Activated T-helper 2 cell treated with anti-CD3 and anti-CD28 coated beads, Interferon-gamma antibody, Interleukin-2, Interleukin-4, amounts not matched to agents 10 μg/mL and 5 μg/mL and 100 μg/mL, durations not matched to agents 14 hours and 24 hours and 36 hours (primary cell): ENCODE measurements around the gene FAM72D. TPM values are rescaled to one million over a fixed set of nuclear protein-coding genes. Genes with fewer than 3 reads are reported as not detected.
"Not testable (repeated sequence)": the region's sequence is repeated elsewhere in the genome, so short reads cannot be mapped to it uniquely, and the experiment has no call there.

Experiments used
- DNase-seq: peaks from one replicate; pipeline ENCODE4 v3.0.0; 2021; ENCODE audit warnings: low spot score
- H3K27ac Mint-ChIP-seq: one replicate; pipeline ENCODE4 v1.8.0; 2021; ENCODE audit warnings: mixed read lengths
- H3K27me3 Mint-ChIP-seq: one replicate; pipeline ENCODE4 v1.8.0; 2021; ENCODE audit warnings: low read depth, mixed read lengths
- H3K36me3 Mint-ChIP-seq: one replicate; pipeline ENCODE4 v1.8.0; 2021; ENCODE audit warnings: low read depth, mixed read lengths
- H3K4me1 Mint-ChIP-seq: one replicate; pipeline ENCODE4 v1.8.0; 2021; ENCODE audit warnings: low read depth, mixed read lengths
- H3K4me3 Mint-ChIP-seq: one replicate; pipeline ENCODE4 v1.8.0; 2021; ENCODE audit warnings: low read depth, mild to moderate bottlenecking, moderate library complexity, mixed read lengths
- H3K9me3 Mint-ChIP-seq: one replicate; pipeline ENCODE4 v1.8.0; 2021; ENCODE audit warnings: mixed read lengths
- intact Hi-C: fragments of 100-400 bp; cut with micrococcal nuclease; formaldehyde crosslinking; loops from one replicate; pipeline ENCODE4 v1.15.1; 2023
- total RNA-seq: library from RNA; stranded (reverse); gene quantifications from 2 replicates; pipeline ENCODE4 v1.2.3, GENCODE V29; 2022

Gene FAM72D
- total RNA-seq, 1 donor from 2014 or later, result 7.9 TPM

- H3K36me3 Mint-ChIP-seq, H3K4me1 Mint-ChIP-seq, H3K9me3 Mint-ChIP-seq, H3K27me3 Mint-ChIP-seq, H3K4me3 Mint-ChIP-seq, DNase-seq, intact Hi-C loops, H3K27ac Mint-ChIP-seq: not testable (repeated sequence)
Observed at GRCh38 chr1:145112703-145113102, 16.9 kb downstream of the FAM72D start.

- intact Hi-C loops, H3K27me3 Mint-ChIP-seq, H3K4me1 Mint-ChIP-seq, H3K9me3 Mint-ChIP-seq, H3K4me3 Mint-ChIP-seq, H3K36me3 Mint-ChIP-seq, H3K27ac Mint-ChIP-seq, DNase-seq: not testable (repeated sequence)
Observed at GRCh38 chr1:145114560-145115057, 18.8 kb downstream of the FAM72D start.

DNA sequence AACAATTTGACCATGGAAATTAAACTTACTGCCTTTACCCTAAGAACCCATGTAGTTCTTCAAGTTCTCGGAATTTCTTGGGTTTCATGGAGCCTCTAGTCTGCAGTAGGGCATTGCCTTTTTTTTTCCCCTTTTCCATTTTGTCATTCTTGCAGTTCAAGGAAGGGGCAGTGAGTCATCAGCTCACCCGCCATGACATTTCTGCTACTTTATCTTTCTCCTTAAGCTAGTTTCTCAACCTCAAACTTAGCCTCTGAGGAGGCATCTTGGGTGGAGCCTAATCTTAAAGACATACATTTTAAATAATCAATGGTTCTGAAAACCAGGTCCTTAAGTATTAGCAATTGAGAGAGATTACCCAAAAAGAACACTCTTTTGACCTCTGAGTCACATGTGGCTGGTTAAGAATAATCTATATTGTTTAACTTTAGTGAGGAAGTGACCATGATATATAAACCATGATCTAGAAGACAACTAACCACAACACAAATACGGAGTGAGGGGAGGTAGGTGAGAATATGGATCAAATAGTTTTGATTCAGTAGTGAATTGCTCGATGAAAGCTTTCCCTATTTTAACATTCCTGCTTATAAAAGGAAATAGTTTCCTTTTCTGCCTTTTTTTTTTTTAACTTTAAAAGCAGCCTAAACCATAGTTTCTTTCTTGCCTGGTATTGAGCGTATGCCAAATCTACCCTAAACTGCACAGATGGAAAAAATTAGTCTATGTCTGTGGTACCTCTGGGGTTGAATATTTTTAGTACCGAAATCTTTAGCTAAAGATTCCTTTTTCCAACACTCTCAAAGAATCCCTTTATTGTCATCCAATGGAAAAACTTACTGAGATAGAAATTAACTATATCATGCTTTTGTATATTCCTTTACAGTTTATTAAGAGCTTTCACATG is 20.1 kb downstream of the FAM72D start:
- H3K4me3 Mint-ChIP-seq, DNase-seq, H3K9me3 Mint-ChIP-seq, H3K27me3 Mint-ChIP-seq, H3K36me3 Mint-ChIP-seq, H3K27ac Mint-ChIP-seq, H3K4me1 Mint-ChIP-seq, intact Hi-C loops: not testable (repeated sequence)

DNA sequence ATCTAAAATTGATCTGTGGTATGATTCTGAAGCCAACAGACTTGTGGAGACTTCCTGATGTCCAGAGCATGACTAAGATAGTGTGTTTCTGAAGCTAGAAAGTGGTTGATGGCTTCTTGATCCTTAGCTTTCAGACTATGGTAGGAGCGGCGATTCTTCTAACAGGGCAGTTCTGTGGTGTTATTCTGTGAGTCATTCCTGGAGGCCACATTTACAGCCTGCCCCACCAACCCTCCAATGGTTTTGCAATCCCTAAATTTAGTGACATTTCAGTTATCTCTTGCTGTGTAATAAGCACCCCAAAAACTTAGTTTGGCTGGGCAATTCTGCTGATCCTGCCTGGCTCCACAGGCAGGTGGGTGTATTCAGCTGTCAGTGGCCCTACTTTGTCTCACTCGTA is 24.1 kb downstream of the FAM72D start:
- intact Hi-C loops, H3K27me3 Mint-ChIP-seq, H3K4me1 Mint-ChIP-seq, H3K4me3 Mint-ChIP-seq, H3K9me3 Mint-ChIP-seq, H3K36me3 Mint-ChIP-seq, DNase-seq, H3K27ac Mint-ChIP-seq: not testable (repeated sequence)

- intact Hi-C loops, H3K27ac Mint-ChIP-seq: not testable (repeated sequence)
Observed at GRCh38 chr1:145122344-145123061, 26.7 kb downstream of the FAM72D start.

DNA sequence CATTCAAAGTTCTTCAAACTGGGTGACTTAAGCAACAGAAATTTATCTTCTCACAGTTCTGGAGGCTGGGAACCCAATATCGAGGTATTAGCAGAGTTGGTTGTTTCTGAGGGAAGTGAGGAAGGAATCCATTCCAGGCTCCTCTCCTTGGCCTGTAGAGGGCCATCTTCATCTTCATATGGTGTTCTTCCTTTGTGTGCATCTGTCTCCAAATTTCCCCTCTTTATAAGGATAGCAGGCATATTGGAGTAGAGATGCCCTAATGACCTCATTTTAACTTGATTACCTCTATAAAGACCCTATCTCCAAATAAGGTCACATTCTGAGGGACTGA is 27.3 kb downstream of the FAM72D start:
- H3K27me3 Mint-ChIP-seq, H3K9me3 Mint-ChIP-seq, DNase-seq, intact Hi-C loops, H3K36me3 Mint-ChIP-seq, H3K4me1 Mint-ChIP-seq, H3K27ac Mint-ChIP-seq, H3K4me3 Mint-ChIP-seq: not testable (repeated sequence)

More at GRCh38 chr1:145122344-145123061, 26.7 kb downstream of the FAM72D start:
- not testable (repeated sequence) for H3K4me3 Mint-ChIP-seq, DNase-seq, H3K27me3 Mint-ChIP-seq, H3K9me3 Mint-ChIP-seq, H3K36me3 Mint-ChIP-seq, H3K4me1 Mint-ChIP-seq

DNA sequence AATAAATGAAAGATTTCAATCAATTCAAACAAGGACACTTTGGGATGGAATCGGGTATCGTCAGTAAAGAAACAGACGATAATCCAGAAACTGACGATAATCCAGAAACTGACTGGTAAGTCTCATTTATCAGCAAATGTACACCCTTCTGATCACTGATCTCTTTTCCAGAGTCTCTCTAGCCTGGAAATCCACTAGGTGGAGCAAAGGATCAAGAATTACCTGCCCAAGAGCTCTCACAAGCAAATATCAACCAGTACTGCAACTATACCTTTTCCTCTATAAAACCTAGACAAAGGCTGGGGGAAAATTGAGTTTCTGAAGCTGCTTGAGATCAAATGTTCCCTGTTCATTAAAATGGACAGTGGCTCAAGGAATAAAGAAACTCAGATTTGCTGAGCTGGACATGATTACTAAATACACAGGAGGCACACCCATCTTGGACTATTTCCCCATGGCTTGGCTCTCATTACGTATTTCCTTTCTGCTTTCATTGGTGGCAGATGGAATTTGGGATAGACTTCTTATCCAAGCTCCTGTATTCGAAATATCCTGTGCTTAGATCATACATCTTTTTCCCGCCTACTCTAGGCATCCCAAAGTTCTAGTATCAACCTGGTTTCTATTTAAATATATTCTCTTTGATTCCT is 28.3 kb downstream of the FAM72D start:
- H3K27ac Mint-ChIP-seq, H3K9me3 Mint-ChIP-seq, H3K36me3 Mint-ChIP-seq, DNase-seq, H3K4me3 Mint-ChIP-seq, H3K4me1 Mint-ChIP-seq, intact Hi-C loops, H3K27me3 Mint-ChIP-seq: not testable (repeated sequence)

GRCh38 chr1:145125112-145125511 is 29.3 kb downstream of the FAM72D start:
- H3K36me3 Mint-ChIP-seq, DNase-seq, H3K27ac Mint-ChIP-seq, H3K4me3 Mint-ChIP-seq, H3K4me1 Mint-ChIP-seq, H3K9me3 Mint-ChIP-seq, intact Hi-C loops, H3K27me3 Mint-ChIP-seq: not testable (repeated sequence)

DNA sequence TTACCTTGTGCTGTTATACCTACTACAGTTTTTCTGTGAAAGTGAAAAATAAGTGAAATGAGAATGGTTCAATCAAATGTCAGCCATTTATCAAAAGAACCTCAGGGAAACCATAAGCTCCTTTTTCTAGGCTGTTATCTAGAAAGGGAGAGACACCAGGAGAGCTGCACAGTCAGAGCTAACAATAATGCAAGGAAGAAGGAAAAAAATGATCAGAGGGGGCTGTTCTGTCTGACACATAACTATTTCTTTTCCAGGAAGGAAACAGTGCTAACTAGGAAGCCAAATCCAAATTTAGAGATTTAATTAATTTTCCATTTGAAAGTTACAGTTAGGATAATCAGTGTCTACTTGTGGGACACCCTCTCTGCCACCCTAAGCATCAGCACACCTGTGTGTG is 31.4 kb downstream of the FAM72D start:
- H3K4me3 Mint-ChIP-seq, DNase-seq, intact Hi-C loops, H3K4me1 Mint-ChIP-seq, H3K27ac Mint-ChIP-seq, H3K36me3 Mint-ChIP-seq, H3K27me3 Mint-ChIP-seq, H3K9me3 Mint-ChIP-seq: not testable (repeated sequence)

- H3K36me3 Mint-ChIP-seq, H3K4me3 Mint-ChIP-seq, H3K4me1 Mint-ChIP-seq, H3K9me3 Mint-ChIP-seq, H3K27ac Mint-ChIP-seq, DNase-seq, H3K27me3 Mint-ChIP-seq, intact Hi-C loops: not testable (repeated sequence)
Observed at GRCh38 chr1:145128697-145129469, 33.1 kb downstream of the FAM72D start.

- H3K9me3 Mint-ChIP-seq, H3K4me3 Mint-ChIP-seq, DNase-seq, H3K27ac Mint-ChIP-seq, H3K27me3 Mint-ChIP-seq, H3K4me1 Mint-ChIP-seq, H3K36me3 Mint-ChIP-seq, intact Hi-C loops: not testable (repeated sequence)
Observed at GRCh38 chr1:145134476-145134875, 38.7 kb downstream of the FAM72D start.

DNA sequence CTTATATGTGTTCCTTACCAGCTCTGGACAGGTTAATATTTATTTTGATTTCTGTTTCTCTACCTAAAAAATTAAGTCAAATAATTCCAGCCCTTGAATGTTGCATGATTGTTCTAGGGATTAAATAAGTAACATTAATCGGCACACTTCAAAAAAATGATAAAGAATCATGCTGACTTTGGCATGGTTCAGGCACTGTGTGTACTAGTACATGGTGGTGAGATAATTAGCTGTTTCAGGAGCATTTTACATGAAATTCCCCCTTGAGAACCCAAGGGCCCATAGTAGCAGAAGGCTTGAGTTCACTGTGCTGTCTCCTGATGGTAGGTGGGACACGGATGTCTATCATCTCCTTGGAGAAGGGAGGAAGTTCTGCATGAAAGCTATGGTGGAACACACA is 44.8 kb downstream of the FAM72D start:
- H3K36me3 Mint-ChIP-seq, H3K27ac Mint-ChIP-seq, H3K27me3 Mint-ChIP-seq, H3K4me3 Mint-ChIP-seq, DNase-seq, H3K4me1 Mint-ChIP-seq, H3K9me3 Mint-ChIP-seq, intact Hi-C loops: not testable (repeated sequence)
